Fibroblast of peridontal ligament (primary cell): ENCODE data around the gene ARHGAP26.

Experiments
- DNase-seq: peaks from one replicate; pipeline ENCODE4 v3.0.0-alpha.2; 2010; ENCODE audit errors: extremely low read depth

The ARHGAP26 gene

DNA sequence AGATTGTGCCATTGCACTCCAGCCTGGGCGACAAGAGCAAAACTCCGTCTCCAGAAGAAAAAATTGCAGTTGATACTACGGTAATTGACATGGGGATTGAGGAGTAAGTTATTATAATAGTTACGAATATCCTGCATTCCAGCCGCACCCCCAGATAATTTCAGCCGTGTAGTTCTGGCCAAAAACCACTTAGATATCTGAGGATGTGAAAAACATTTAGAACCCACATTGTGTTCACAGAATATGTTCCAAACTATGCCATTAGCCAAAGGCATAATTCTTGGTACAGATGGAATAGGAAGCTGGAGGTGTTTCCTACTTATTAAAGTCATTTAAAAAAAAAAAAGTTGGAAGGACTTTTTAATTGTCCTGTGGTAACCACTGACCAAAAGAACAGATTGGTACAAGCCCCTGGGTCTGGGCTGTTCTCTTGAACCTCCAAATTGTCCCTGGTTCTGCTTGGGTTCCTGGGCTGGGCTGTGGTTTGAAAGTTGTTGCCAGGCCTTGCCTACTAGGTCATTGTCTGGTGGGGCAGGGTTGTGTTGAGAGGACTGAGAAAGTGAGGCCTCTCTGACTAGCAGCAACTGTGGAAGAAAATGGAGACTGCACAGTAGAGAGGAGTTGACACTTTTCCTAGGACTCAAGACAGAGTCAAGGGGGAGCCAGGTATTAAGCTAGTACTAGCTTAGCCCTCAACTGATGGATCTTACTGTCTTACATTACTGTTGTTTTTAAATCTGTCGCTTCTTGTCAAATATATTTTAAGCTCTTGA lies 434.5 kb downstream of the ARHGAP26 start:
- DNase-seq, result no peak

- peak; percentile 92 for DNase-seq
These were observed 435.2 kb downstream of the ARHGAP26 start for GRCh38 chr5:143205386-143205785.

DNA sequence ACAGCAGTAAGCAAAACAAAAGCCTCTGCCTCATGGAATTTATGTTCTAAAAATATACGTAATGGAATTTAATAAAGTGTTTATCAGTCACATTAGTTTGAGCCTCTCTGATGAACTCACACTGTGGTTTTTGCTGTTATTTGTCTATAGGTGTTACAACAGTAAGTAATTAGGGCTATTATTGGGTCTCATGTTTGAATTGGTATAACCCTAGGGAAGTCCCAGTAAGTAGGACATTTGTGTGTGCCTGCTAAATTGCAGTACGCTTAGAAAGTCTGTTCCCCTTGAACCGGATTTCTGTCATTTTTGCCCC lies 435.7 kb downstream of the ARHGAP26 start:
- DNase-seq, result no peak

GRCh38 chr5:143206196-143207053 lies 436.2 kb downstream of the ARHGAP26 start:
- no peak for DNase-seq

- DNase-seq, result no peak
These were observed 436.9 kb downstream of the ARHGAP26 start for GRCh38 chr5:143207058-143207457.

DNA sequence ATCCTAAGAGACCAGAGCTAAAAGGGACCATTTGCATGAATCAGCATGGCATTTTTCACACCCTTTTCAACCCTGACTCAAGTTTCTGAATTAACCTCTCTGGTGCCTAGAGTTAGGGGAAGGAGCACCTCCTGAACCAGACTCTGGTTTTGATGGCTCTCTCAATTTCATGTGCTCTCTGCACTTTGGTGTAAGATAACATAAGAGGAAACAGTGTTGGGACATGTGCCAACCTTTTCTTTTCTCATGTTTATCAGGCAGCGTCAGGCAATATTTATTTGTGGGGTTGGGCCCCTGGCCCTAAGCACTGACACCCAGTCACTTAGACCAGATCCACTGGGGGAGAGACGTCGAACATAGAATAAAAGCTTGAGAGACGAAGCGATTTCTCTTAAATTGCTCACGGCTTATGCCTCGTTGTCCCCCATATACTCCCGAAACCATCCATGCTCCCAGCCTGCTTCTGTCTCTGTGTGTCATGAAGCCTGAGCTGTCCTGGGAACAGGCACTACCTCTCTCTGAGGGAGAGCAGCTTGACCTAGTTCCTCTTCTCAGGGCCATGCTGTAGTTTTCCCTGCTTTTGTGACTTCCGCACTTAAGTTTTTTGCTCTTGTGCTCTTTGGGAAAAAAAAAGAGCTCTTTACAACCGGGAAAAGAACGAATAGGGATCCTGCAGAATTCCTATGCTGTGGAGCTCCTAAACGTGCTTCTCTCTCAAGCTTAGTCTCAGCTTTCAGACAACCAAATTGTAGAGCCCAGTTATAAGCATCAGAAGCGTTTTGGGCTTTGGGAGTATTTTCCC lies 437.6 kb downstream of the ARHGAP26 start:
- DNase-seq, result no peak

GRCh38 chr5:143208365-143208641 lies 438.1 kb downstream of the ARHGAP26 start:
- DNase-seq, result no peak

DNA sequence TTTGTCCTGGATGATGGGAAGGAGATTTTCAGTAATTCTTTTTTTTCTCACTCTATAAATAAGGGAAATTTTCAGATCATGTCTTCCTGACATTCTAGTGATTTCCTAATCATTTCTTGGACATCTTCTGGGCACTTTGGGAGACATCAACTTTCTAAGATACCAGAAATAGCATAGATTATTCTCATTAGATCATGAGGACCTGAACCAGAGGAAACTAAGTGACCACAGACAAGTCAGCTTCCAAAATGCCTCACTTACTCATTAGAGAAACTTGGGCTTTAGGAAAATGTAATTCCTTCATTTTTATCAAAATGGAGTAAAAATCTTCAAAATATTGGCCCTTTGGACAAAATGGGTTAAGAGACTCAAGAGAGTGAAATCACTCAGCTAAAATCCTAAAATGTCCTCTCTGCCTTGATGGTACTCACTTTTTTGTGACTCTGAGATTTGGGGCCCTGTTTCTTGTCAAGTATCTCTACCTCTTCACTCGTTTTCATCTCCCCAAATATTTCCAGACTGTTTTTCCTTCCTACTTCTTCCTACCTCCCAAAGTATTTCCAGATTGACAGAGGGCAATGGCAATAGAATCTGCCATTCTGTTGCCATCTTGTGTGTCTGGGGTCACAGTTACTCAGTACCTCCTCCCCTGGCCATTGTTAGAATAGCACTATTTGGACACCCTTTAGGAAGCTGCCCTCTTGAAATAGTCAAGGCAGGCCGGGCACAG lies 438.8 kb downstream of the ARHGAP26 start:
- no peak for DNase-seq

DNA sequence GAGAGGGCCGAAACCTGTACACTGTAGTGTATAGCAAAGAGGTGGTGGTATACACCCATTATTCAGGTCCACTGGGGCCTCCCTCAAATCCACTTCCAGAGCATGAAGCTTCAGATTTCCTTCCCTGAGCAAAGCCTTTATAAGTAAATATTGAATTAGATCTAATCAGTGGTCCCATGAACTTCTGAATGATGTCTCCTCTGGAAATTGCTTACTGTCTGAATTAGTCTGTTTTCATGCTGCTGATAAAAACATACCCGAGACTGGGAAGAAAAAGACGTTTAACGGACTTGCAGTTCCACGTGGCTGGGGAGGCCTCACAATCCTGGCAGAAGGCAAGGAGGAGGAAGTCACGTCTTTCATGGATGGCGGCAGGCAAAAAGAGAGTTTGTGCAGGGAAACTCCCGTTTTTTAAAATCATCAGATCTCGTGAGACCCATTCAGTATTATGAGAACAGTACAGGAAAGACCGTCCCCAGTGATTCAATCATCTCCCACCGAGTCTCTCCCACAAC lies 439.8 kb downstream of the ARHGAP26 start:
- no peak for DNase-seq

- no peak for DNase-seq
These were observed 440.4 kb downstream of the ARHGAP26 start for GRCh38 chr5:143210576-143210975.

- no peak for DNase-seq
These were observed 442.1 kb downstream of the ARHGAP26 start for GRCh38 chr5:143212261-143212660.

DNA sequence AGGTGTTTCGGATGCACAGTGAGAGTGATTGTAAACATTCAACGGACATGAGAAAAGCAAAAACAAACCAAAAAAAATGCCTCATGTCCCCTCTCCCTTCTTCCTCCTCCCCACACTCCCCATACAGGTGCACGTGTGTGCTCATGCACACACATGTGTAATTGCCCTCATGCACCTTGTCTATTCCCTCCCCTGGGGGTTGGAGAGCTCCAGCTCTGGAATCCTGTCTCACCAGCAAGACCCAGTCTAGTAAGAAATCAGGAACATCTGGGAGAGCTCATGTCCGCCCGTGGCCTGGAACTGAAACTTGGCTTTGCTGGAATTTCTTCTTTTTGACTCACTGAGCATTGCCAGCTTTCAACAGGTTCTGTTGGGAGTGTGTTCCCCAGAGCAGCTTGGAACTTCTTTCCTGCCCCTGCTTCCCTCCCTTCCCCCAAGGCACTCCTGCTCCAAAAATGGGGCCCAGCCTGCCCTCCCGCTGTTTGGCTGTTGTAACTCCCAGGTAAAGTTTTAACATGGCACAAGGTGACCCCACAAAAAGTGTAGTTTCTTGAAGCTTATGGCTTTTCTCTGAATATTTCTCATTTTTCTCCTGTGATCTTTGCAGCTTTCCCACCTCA lies 443.2 kb downstream of the ARHGAP26 start:
- peak; percentile 75 for DNase-seq

GRCh38 chr5:143213851-143214363 lies 443.7 kb downstream of the ARHGAP26 start:
- no peak for DNase-seq

DNA sequence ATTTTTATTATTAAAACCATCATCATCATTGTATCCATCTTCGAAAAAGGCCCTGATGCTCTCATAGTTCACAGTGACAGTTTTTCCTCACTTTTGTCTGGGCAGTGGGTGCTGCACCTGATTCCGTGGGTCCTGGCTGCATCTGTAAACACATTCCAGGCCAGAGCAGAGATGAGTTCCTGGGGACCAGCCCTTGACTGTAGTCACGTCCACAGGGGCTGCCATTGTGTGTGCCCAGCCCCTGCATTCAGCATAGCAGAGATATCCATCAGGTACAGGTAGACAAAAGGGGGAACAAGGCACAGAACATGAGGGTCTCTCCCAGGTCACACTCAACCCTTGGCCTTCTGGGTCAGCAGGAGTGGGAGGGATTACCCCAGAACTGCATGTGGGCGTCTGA lies 444.3 kb downstream of the ARHGAP26 start:
- no peak for DNase-seq

- no peak for DNase-seq
These were observed 444.7 kb downstream of the ARHGAP26 start for GRCh38 chr5:143214890-143215289.

DNA sequence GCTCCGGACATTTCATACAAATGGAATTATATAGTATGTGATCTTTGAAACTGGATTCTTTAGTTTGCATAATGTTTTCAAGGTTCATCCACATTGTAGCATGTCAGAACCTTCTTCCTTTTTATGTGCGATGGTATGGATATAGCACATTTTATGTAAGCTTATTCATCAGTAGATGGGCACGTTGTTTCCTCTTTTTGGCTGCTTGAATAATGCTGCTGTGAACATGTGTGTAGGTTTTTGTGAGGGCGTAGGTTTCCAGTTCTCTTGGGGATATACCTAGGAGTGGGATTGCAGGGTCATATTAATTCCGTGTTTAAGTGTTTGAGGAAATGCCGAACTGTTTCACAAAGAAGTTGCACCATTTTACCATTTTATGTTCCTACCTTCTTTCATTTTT lies 445.5 kb downstream of the ARHGAP26 start:
- no peak for DNase-seq

GRCh38 chr5:143216211-143216610 lies 446.0 kb downstream of the ARHGAP26 start:
- DNase-seq, result no peak

DNA sequence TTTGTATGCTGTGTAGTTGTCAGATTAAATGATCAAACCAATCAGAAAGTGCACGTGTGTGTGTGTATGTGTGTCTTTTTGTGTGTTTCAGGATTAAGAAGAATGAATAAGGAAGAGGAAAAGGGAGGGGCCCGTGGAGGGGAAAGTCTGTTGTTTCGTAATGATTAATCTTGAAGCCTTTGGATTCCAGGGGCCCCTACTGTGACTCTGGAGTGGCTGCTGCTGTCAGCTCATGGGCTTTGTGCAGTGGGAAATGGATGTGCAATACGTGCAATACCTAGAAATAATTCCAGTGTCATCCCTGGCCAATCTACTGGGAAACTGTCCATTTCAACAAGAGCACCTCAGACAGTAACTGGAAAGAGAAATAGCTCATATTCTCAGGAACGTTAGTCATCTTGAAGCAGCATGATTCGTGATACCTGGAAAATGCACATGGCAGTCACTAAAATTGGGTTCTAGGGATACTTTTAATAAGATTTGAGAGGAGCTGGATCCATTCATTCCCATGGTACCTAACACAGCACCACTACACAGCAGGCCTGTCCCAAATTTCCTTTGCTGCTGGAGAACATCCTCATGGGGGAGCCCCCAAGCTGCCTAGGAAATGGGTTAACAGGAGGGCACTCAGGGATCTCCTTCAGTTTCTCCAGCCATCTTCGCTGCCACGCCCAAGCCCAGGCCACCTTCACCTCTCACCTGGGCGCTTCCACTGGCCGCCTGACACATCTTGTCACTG lies 447.1 kb downstream of the ARHGAP26 start:
- no peak for DNase-seq

DNA sequence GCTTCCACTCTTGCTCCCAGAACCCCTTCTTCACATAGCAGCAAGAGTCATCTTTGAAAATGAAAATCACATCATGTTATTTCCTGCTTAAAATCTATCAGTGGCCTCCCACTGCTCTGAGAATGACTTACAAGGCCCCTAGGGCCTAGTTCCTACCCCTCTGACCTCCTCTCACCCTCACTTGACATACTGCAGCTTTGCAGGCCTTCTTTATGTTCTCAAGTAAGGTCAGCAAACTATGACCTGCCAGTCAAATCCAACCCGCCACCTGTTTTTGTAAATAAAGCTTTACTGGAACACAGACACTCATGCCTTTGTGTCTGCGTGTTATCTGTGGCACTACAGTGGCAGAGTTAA lies 447.6 kb downstream of the ARHGAP26 start:
- DNase-seq, result no peak

- no peak for DNase-seq
These were observed 448.5 kb downstream of the ARHGAP26 start for GRCh38 chr5:143218517-143219170.
